ENCODE data around the gene GLTP.

DNA sequence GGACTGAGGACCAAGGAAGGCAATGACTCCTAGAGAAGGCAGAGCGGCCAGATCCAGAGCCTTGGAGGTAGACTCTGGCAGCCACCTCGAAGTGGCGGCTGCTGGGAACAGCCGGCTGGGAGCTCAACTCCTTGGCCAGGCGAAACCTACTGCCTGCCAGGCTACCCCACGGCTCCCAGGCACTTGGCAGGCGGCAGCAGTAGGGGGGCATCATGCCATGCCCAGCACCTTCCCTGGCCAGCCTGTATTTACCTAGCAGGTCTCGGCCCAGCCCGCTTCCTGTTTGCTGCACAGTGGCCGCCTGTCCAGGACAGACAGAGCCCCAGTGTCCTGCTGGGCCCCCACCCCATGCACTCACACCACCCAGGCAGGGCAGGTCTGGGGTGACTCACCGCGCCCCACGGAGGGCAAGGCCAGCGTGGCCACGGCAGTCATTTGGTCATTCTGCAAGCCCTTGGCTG is 57.4 kb downstream of the GLTP start:
- TF ChIP-seq EZH2 (IDR thresholded peaks at IDR 0.05; ENCODE audit: insufficient read depth, poor library complexity, severe bottlenecking) (no peak), EZH2phosphoT487 (IDR thresholded peaks at IDR 0.05; ENCODE audit: insufficient read depth, low read depth) (no peak)
